HFFc6 (cell line): ENCODE measurements around the gene ARL13B. TPM values are rescaled to one million over a fixed set of nuclear protein-coding genes. Genes with fewer than 3 reads are reported as not detected.

ENCODE experiments used
- DNase-seq: peaks from one replicate; pipeline ENCODE4 v3.0.0-alpha.2; 2018
- H3K27ac Mint-ChIP-seq: 2 replicates; pipeline ENCODE4 v1.8.0; 2020; ENCODE audit warnings: mild to moderate bottlenecking, mixed read lengths
- H3K27me3 Mint-ChIP-seq: 2 replicates; pipeline ENCODE4 v1.8.0; 2021; ENCODE audit warnings: mild to moderate bottlenecking, moderate library complexity, mixed read lengths; ENCODE audit not compliant: insufficient read depth
- H3K36me3 Mint-ChIP-seq: 2 replicates; pipeline ENCODE4 v1.8.0; 2021; ENCODE audit warnings: low read depth, mixed read lengths
- H3K4me1 Mint-ChIP-seq: 2 replicates; pipeline ENCODE4 v1.8.0; 2020; ENCODE audit warnings: low read depth, mixed read lengths
- H3K4me3 Mint-ChIP-seq: 2 replicates; pipeline ENCODE4 v1.8.0; 2020; ENCODE audit warnings: mild to moderate bottlenecking, moderate library complexity, mixed read lengths
- H3K9me3 Mint-ChIP-seq: 2 replicates; pipeline ENCODE4 v1.8.0; 2020; ENCODE audit warnings: mild to moderate bottlenecking, mixed read lengths
- CTCF ChIP-seq: fragments of 200-600 bp; sonication (generic); IDR thresholded peaks from 2 replicates; pipeline ENCODE4 v1.5.0; 2021; ENCODE audit warnings: antibody characterized with exemption, mild to moderate bottlenecking
- total RNA-seq, 6 experiments: library from RNA; stranded (reverse); fragmentation: NEBNext Ultra II Directional; extraction: Animal tissue kit (Norgen Biotek cat#: 25700); gene quantifications; 2 replicates in 1 of 6; 3 replicates in 5 of 6; pipeline ENCODE4 v1.2.3, GENCODE V29; 2021

The ARL13B gene
- total RNA-seq, 6 experiments from 2014 or later: 5.0 to 10.6 (median 8.5) TPM

- Mint-ChIP-seq H3K27me3 (no peaks in the 10 kb centered on the region), H3K9me3 (no peaks in the 10 kb centered on the region), H3K27ac (no peak overlapping the region), H3K4me3 (no peak overlapping the region), H3K4me1 (no peaks in the 10 kb centered on the region), H3K36me3 (peaks cover 9% of the 10 kb centered on the region; the same call in 1 of the 2 replicates)
- DNase-seq: no peak
- no peak for TF ChIP-seq CTCF
Observed at GRCh38 chr3:94099311-94099710, 119.4 kb downstream of the ARL13B start.

GRCh38 chr3:94101860-94102259, 121.9 kb downstream of the ARL13B start:
- TF ChIP-seq CTCF: peak; percentile 68
- Mint-ChIP-seq H3K4me3 (no peak overlapping the region), H3K27ac (no peak overlapping the region), H3K4me1 (no peaks in the 10 kb centered on the region), H3K36me3 (peaks cover 9% of the 10 kb centered on the region; the same call in 1 of the 2 replicates), H3K27me3 (no peaks in the 10 kb centered on the region), H3K9me3 (no peaks in the 10 kb centered on the region)
- peak; percentile 36 for DNase-seq

Other genes starting within 250 kb of the ARL13B start
- gene PROS1, start 6.3 kb upstream of the ARL13B start, total RNA-seq: 1 to 10 TPM; 1.1 to 2.0 (median 1.7) TPM
- gene STX19, start 48.4 kb downstream of the ARL13B start, total RNA-seq: not detected
- gene DHFR2, start 82.8 kb downstream of the ARL13B start, total RNA-seq: 1 to 10 TPM; 3.0 to 4.7 (median 3.6) TPM
- gene NSUN3, start 82.9 kb downstream of the ARL13B start, total RNA-seq: 1 to 10 TPM; 6.1 to 8.8 (median 7.2) TPM